HG02759 (cell line): Measurements from ENCODE around the gene GBF1.
"Not testable (repeated sequence)": the region's sequence is repeated elsewhere in the genome, so short reads cannot be mapped to it uniquely, and the experiment has no call there.

Experiments
- ATAC-seq: cut with Tn5 transposase; IDR thresholded peaks from one replicate; pipeline ENCODE4 v1.9.1; 2021; ENCODE audit warnings: mild to moderate bottlenecking, moderate library complexity; ENCODE audit not compliant: unreplicated experiment

Gene GBF1

DNA sequence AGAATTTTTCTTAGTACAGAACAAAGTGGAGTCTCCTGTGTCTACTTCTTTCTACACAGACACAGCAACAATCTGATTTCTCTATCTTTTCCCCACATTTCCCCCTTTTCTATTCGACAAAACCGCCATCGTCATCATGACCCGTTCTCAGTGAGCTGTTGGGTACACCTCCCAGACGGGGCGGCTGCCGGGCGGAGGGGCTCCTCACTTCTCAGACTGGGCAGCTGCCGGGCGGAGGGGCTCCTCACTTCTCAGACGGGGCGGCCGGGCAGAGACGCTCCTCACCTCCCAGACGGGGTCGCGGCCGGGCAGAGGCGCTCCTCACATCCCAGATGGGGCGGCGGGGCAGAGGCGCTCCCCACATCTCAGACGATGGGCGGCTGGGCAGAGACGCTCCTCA is 56.0 kb downstream of the GBF1 start:
- not testable (repeated sequence) for ATAC-seq

DNA sequence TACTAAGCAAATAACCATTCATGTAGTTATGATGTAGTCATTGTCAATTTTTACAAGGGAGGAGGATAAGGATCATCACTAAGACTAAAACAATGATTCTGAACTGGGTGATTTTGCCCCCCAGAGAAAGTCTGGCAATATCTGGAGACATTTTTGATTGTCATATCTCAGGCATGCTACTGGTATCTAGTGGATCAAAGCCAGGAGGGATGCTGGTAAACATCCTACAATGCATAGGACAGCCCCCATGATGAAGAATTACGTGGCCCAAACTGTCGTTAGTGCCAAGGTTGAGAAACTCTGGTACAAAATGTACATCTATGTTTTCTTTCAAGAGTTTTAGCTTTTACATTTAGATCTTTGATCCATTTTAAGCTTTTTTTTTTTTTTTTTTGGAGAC is 57.3 kb downstream of the GBF1 start:
- ATAC-seq, result no peak

DNA sequence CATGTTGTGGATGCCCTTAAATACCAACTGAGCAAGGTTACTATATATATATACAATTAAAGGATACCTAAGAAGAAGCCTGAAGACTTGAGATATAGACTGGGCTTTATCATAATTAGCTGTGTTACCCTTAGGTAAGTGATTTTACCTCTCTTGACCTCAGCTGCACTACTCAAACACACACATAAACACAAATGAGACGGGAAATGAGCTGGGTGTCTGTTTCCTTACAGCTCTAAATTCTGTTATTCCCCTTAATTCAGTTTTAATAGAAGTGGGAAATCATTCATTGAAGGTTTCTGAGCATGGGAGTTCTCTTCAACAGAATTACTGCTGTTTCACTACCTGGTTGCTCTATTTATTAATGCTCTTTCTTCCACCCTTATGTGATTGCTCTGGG is 60.7 kb downstream of the GBF1 start:
- no peak for ATAC-seq

DNA sequence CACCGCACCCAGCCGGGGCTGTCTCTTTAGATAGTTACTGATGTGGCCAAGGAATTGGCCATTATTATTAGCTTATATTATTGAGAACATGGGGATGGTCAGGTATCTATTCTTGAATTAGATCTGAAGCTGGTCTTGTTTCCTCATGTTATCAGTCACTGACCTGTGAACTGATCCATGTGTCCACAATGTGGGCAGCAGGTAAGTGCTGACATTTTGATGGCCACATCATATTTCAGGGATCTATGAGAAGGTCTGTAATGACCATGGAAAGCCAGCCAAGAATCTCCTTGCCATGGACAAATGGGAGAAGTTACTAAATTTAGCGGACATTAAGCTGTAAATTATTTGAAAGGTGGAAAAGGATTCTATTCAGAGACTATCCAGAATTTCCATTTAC is 61.4 kb downstream of the GBF1 start:
- ATAC-seq, result no peak

DNA sequence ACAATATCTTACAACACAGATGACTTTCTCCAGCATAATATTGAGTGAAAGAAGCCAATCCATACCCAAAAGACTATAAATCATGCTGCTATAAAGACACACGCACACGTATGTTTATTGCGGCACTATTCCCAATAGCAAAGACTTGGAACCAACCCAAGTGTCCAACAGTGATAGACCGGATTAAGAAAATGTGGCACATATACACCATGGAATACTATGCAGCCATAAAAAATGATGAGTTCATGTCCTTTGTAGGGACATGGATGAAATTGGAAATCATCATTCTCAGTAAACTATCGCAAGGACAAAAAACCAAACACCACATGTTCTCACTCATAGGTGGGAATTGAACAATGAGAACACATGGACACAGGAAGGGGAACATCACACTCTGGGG is 63.0 kb downstream of the GBF1 start:
- ATAC-seq, result not testable (repeated sequence)

DNA sequence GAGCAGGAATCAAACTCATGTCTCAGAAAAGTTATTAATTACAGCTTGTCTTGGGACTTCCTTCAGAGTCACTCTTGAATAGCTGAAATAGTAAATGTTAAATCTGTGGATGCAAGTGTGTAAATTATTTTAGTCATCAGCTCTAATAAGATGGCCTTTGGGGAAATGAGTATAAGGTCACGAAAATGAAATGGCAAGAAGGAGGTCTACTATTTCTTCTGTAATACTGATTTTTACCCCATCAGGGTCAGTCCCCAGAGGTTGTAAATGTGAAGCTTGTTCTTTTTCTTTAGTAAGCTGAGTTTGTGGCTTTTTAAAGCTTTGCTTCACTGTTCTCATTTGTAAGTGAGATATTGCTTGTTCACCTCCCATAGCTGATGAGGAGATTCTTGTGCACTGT is 63.9 kb downstream of the GBF1 start:
- ATAC-seq, result no peak

DNA sequence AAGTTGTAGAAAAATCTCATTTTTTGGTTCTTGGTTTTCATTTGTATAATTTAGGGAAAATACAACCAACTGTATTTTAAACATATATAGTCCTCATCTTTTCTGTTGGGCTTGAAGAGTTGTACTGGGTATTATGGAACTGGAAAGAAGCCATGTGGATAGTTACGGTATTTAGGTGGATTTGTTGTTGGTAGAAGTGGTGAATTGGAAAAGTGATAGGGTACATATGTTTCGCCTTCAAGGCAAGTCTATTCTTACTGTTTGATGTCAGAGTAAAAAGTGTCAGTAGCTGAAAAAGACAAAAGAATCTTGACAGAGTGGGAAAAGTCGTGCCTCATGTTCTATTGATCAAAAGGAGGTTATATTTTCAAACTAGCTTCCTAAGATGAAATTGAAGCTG is 64.6 kb downstream of the GBF1 start:
- no peak for ATAC-seq

DNA sequence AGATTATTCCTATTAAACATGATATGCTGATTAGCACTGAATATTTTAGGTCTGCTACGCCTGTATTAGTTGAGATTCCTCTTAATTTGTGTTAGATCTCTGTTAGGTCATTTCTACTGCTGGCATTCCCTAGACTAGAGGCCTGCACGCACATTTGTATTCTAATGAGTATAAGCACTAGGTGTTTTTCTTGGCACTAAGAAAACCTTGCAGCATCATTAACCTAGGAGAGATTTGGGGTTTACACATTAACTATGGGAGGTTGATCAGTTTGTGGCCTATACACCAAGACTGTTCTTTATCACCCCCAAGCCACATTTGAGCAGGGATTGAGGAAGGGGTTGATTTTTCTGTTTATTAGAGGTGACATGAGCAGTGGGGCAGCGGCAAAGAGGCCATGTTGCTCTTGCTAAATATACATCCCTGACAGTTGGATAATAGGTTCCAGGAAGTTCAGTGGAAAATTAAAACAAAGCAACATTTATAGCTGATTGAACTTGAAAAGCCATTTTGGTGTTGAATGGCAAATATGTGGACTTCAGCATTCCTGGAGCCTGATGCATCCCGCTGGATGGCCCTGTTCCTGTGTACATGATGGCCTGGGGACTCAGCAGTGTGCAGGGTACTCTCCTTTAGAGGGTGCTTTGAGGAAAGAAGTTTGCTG is 65.2 kb downstream of the GBF1 start:
- ATAC-seq, result no peak

DNA sequence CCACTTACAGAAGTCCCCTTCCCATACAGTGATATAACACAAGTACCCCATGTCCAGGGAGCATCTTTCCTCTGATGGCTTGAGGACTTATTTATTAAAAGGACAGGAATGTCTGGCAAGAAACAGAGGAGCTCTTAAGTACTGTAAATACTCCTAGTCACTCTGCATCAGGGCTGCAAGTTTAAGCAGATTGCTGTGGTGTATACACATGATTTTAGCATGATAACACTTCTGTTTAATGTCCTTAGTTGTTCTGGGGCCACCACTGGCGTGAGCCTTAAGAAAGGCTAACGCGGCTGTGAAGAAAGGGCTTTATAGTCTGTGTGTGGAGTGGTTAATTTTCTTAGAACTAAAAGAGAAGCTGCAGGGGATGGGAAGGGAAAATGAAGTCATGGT is 65.7 kb downstream of the GBF1 start:
- ATAC-seq, result no peak

DNA sequence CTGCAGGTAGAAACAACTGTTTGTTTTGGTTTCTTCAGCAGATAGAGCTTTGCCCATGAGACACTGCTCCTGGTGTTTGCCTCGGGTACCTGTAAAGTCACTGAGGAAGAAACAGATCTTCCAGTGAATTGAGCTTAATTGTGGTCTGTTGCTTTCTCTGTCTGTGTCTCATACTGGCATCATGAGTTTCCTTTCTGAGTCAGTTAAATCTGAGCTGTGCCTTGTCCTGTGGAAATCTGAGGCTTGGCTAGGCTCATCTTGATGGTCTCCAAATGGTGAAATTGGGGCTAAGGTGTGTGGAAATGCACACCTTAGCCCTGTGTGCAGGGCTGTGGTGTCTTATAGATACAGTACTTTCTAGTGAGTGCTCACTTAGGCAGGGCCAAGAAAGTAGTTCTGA is 67.4 kb downstream of the GBF1 start:
- no peak for ATAC-seq

DNA sequence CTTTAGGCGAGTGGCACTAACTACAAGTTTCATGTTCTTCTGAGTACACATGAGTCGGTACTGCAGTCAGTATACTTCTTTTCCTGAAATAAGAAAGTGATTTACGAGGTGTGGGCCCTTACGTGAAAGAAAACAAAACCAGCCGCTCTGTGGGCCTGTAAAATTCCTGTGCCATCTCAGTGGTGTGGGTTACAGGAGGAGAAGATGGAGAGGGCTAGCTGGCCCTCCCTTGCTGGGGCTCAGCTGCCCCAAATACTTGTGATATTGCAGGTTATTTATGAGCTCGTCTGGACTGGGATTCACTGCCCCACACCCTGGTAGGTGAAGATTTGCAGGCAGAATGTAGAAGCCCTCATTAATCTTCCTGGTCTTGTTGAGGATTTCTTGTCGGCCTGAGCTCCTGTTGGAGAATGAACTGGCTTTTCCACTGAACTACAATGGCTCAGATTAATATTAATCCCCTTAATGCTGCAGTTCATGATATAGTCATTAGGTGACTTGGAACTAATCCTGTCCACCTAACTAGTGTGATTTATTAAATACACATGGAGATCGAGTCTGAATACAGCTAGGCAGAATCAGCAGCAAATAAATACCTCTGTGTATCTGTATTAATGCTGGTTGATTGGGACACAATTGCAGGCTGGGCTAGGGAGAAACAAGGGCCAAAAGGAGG is 68.0 kb downstream of the GBF1 start:
- no peak for ATAC-seq

DNA sequence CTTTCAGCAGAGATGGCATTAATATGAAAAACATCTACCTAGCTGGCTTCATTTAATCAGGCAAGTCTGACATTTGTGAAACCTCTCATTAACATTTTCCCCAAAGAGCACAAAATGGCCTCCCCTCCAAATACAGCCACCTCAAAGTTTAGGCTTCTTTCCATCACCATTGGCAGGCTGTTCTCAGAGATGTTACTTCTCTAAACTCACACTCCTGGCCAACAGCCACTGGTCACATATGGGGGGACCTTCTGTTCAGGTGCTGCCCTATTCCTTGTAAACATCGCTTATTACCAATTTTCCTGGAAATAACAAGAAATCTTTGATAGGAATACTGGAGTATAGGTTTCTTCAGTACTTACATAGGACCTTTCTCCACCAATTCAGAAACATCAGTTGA is 69.5 kb downstream of the GBF1 start:
- ATAC-seq, result no peak

DNA sequence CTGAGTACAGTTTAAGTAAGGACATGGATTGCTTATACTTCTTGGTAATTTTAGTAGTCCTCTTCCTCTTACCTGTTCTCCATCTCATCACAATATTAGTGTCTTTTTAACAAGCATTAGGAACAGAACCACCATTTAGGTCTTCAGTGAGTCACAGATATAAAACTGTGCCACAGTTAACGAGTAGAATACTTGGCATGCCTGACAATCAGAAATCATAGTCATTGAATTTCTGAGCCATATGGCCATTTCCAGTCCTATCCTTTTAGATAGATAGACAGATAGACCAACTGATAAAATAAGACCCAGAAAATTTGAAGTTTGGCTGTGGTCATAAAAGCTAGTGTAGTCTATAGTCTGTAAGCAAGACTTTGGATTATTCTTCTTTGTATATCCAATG is 71.1 kb downstream of the GBF1 start:
- ATAC-seq, result no peak

DNA sequence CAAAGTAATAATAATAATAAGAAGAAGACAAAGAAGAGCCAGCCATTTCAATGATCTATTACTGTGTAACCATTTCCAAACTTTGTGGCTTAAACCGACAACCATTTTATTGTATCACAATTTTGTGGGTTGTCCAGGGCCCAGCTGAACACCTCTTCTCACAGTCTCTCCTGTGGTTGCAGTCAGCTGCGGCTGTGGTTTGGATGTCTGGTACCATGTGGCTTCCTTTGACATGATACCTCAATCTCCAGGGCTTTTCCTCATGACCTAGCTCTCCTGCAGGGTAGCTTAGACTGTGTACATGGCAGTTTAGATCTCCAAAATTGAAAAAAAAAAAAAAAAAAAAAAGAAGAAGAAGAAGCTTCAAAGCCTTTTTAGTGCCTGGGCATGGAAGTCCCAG is 77.6 kb downstream of the GBF1 start:
- ATAC-seq, result no peak

DNA sequence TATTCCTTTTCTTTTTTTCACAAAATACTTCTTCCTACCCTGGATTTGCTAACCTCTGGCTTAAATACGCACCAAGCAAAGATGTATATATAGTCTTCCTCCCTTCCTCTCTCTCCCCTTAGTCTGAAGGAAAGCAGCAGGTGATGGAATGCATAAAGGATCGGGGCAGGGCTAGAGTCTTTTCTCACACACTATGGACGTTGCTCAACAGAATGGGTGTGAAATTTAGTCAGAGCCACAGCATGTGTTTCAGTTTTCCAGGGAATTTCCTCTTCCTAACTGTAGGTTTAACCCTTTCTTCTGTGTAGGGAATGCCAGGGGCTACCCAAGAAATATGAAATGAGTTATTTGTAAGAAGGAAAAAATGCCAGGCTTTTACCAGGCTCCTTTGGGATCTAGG is 78.7 kb downstream of the GBF1 start:
- no peak for ATAC-seq

DNA sequence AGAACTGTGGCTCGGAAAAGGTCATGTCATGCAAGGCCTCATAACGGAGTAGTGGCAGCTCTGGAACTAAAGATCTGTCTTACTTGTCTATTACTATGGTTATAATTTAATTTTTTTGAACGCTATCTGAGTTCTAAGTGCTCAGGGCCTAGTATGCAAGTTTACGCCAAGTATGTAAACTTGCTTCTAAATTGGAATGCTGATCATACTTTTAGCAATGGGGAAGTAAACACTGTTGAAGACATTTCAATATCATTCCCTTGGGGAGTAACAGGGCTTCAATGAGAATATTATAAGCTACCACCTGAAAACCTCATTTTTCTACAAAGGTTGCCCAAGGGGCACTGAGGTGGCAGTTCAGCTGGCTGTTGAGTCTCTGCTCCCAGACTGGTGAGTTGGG is 80.7 kb downstream of the GBF1 start:
- no peak for ATAC-seq

DNA sequence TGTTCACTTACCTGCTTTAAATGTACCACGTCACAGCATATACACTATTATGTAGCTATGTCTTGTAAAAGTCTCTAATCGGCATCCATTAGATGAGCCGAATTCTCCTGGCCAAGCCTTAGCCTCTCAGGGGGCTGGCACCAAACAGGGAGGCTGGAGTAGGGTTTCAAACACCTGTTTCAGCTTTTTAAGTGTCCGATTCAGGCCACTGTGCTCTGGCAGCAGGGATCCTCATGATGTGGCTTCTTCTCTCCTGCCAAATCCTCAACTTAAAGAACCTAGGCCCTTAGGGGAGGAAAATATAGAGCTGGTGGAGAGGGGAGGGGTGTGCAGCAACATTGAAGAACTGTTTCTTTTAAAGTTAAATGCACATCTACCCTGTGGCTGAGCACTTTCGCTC is 81.7 kb downstream of the GBF1 start:
- no peak for ATAC-seq

DNA sequence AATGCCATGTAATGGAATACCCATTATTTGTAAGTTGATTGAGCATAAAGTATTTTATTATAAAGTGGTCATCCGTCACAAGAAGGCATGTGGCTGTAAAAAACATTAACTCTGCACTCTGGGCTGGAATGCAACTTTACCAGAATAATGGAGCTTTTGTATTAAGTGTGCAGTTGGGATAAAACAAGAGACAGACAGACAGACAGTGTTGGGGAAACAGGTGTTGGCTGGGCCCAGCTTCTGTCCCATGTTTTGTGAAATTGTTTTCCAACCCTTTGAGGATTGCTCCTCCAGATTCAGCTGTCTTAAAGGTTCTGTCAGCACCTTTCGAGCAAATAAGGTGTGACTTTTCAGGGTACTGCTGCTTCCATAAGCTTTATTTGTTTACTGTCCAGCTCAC is 82.3 kb downstream of the GBF1 start:
- ATAC-seq, result no peak

DNA sequence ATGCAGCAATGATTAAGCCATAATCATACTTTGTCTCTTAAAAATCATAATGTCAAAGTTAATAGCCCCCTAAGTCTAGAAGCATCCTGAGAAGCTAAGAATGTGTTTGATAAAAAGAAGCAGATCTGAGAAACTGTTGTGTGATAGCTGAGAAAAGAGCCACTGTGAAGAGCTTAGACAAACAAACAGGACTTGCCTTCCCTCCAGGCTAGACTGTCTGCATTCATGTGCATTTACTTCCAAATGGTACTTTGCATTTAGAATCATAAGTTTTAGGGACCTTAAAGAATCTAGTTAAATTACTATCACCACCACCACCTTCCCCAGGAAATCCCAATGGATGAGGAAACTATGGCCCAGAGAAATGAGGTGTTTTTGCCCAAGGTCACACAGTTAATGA is 87.4 kb downstream of the GBF1 start:
- ATAC-seq, result no peak

DNA sequence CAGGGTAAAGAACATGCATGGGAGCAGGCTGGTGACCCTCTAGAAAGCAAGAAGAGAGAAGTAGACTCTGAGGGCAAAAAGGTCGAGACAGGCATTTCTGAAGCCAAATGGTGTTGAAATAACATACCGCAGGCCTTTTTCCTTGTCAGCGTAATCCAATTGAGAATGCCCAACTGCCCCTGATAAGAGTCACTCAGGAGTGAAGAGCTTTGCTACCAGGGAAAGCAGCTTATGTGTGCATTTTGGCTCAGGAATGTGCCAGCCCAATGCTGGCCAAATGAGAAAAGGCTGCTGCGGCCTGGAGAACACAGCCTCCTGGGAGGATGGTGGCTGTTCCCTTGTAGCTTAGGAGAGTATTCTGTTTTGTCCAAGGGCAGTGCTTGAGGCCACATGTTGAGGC is 88.8 kb downstream of the GBF1 start:
- ATAC-seq, result no peak

DNA sequence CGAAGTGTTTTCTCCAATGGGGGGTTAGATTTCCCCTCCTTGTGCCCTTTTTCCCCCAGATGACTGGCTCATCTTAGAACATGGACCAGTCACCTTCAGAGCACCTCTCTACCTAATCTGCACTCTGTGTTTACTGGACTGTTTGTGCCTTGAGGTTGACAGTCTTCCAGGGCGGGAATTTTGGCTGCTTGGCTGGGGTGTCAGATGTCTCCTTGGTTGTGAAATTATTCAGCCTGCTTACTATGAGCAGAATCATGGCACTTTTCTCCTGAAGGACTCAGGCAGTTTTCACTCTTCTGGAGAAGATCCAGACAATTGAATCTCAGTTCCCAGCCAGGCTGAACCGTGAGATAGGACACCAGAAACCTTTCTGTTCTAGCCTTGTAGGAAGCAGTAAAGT is 89.9 kb downstream of the GBF1 start:
- no peak for ATAC-seq

DNA sequence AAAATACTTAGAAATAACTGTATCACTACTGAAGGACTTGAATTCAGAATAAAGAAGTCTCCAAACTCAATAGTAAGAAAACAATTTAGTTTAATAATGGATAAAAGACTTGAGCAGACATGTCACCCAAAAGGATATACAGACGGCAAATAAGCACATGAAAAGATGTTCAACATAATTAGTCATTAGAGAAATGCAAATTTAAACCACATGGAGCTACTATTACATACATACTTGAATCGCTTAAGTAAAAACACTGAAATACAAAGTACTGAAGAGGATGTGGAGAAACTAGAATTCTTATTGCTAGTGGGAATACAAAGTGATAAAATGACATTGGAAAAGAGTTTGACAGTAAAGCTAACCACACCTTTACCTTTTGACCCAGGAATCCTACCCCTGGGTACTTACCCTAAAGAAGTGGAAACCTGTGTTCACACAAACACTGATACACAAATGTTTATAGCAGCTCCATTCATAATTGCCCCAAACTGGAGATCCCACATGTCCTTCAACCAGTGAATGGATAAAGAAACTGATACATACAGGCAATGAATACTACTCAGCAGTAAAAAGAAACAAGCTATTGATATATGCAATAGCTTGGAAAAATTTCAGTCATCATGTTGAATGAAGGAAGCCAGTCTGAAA is 95.8 kb downstream of the GBF1 start:
- no peak for ATAC-seq

DNA sequence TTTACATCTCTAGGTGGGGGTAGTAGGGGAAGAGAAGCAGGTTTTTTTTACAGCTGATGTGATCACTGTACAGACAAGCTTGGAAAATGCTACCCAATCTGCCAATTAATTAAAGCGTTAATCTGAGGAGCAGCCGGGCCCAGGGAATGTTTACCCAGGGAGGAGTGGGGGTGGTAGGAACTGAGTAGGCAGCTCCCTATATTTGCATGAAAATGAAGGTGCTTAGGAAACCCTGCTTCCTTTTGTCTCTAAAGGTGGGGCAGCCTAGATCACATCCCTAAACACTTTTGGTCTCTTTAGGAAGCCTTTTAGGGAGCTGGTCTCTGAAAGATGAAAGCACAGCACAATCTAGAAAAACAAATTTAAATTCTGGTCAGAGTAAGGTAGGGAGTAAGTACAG is 97.1 kb downstream of the GBF1 start:
- no peak for ATAC-seq
